Limb (tissue), 2 donors: ENCODE measurements around the gene ZNF446.
"Not testable (repeated sequence)": the region's sequence is repeated elsewhere in the genome, so short reads cannot be mapped to it uniquely, and the experiment has no call there.

Experiments used
- DNase-seq, 2 donors: peaks; one replicate each; pipeline ENCODE4 v3.0.0-alpha.2; 2016; ENCODE audit errors: extremely low spot score in 2 of 2

Gene ZNF446

GRCh38 chr19:58499021-58499927 lies 23.1 kb downstream of the ZNF446 start:
- DNase-seq, result peak; percentile 95 to 97

GRCh38 chr19:58500242-58500641 lies 24.1 kb downstream of the ZNF446 start:
- DNase-seq, result no peak

- DNase-seq, result not testable (repeated sequence)
These were observed 31.6 kb downstream of the ZNF446 start for GRCh38 chr19:58507602-58508223.

DNA sequence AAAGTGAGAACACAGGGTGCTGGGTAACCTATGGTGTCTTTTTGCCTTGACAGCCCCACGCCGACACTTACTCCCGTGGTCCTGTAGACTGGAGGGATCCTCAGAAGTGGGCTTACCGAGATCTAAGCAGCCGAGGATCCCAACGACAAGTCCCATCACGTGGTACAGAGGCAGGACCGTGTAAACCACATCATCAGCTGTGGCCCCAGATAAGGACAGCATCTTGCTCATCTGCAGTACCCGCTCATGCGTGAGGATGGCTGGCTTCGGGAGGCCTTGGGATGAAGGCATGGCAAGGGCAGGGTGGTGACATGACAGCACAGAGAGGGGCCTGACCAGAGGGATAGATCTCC lies 33.6 kb downstream of the ZNF446 start:
- DNase-seq, result no peak

DNA sequence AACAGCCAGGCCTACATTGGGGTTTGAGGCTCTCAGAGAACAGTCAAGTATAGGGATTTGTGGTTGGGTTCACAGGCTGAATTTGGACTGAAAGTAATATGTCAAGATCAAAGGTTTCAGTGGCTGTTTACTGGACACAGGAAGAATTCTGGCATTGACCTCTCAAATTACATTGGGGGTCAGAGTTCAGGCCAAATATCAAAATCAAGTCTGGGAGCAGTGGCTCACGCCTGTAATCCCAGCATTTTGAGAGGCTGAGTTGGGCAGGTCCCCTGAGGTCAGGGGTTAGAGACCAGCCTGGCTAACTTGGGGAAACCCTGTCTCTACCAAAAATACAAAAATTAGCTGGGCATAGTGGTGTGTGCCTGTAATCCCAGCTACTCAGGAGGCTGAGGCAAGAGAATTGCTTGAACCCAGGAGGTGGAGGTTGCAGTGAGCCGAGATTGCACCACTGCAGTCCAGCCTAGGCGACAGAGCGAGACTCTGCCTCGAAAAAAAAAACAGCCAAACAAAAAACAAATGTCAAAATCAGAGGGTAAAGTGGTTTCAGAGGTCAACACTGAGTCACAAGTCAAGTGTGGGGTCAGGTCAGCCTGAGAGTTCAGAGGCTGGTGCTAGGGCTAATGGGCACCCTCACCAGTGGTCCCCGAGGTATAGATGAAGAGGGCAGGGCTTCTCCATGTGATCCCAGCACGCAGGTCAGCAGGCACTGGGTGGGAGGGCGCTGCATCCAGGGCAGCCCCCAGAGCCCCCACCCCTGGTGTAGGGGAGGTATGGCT lies 34.1 kb downstream of the ZNF446 start:
- DNase-seq, result no peak

- no peak for DNase-seq
These were observed 35.4 kb downstream of the ZNF446 start, which contains the start of gene SLC27A5 for GRCh38 chr19:58511353-58512208. Gene SLC27A5, minus strand, starts transcription at chr19:58511992. Its CDS starts 37 bp downstream, at chr19:58511955.

DNA sequence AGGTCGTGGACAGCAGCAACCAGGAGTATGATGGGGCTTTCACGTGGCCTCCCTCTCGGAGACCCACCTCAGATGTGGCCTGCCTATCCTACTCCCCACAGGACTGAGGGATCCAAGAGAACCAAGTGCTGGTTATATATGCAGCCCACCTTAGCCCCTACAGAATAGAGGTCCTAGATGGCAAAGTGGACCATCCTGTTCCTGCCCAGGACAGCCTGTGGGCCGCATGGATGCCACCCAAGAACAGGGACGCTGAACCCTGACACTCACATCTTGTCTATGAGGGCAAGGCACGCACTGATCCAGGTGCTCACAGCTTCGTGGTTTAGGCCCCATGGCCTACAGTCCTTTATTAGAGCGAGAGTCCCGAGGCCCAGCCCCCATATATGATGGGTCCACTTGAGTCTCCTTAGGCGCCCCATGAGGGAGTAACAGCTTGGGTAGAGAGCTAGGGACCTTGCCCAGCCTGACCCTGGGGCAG lies 37.1 kb downstream of the ZNF446 start:
- no peak for DNase-seq

DNA sequence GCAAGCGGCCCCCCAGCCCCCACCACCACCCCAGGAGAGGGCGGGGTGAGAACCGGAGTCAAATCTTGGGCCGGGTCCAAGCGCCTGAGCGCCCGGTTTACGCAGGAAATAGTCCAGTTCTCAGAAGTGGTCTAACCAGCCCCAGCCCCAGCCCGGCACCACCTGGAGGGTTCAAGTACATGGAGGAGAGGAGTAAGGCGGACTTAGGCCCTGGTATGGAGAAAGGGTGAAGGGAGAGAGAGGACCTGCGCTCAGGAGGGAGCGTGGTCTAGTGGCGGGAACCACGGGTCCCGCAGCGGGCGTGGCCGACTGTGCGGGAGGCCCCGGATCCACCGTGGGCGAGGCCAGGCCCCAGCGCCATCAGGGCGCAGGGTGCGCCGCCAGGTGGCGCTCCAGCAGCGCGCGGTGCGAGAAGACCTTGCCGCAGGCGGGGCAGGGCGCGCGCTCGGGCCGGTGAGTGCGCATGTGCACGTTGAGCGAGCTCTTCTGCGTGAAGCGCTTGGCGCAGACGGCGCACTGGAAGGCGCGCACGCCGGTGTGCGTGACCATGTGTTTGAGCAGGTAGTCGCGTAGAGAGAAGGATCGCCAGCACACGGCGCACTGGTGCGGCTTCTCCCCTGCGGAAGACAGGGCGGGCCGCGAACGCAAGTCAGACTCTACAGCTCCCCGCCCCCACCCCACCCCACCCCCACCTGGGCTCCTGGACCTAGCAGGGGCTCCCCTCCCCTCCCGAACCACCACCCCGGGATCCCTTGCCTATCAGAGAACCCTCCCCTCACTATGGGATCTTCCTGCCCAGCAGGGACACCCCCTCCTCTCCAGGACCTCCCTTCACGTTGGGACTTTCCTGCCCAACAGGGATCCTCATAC lies 37.8 kb downstream of the ZNF446 start:
- peak; percentile 89 to 93 for DNase-seq

DNA sequence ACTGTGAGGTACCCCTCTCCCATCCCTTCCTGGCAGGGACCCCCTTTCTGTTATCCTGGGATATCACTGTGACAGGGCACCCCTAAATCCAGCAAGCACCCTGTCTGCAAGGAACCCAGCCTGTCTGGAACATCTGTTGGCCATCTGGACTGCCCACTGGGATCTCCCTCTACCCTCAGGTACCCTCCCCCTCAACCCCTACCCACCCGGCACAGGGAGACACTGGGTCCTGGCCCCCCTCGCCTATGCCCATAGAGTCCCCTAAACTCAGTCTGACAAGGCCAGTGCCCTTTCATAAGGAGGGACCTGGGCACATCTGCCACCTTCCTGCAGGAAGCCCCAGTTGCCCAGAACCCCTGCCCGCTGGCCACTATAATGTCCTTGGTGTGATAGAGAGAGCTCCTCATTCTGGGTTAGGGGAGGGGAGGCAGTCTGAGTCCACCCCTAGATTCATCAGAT lies 38.4 kb downstream of the ZNF446 start:
- DNase-seq, result no peak

DNA sequence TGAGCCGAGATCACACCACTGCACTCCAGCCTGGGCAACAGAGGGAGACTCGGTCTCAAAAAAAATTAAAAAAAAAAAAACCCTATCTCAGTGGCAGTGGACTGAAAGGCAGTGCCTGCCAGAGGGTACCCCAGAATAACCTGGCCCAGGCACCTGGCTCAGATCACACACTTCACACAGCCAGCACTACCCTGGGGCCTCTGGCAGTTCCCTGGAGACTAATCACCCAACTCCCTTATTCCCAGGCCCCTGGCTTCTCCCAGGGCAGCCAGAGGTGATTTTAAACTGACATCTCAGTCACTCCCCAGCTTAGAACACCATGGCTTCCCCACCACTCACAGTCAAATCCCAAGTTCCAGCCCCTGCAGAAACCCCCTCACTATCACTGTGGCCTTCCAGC lies 39.1 kb downstream of the ZNF446 start:
- no peak for DNase-seq

DNA sequence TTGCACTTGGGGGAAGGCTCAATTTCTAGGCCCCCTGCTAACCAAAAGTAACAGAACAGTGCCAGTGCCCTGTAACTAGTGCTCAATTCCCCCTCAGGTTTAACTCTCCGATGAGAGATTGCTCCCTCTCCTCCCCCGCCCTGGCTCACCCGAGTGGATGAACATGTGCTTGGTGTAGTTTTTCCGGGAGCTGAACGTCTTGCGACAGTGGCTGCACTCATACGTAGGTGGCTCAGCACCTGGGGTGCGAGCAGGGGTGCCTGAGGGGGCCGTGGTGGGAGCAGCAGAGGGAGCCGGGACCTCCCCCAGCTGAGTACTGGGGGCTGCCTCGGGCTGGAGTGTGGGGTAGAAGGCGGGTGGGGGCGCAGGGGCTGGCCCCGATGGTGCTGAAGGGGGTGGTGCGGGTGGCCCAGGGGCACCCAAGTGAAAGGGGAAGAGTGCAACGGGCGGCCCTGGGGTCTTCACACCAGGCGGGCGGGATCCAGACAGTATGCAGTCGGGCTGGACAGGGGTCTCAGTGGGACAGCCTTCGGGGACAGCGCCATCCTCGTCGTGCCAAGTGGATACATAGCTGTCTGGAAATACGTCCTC lies 40.2 kb downstream of the ZNF446 start:
- DNase-seq, result no peak

DNA sequence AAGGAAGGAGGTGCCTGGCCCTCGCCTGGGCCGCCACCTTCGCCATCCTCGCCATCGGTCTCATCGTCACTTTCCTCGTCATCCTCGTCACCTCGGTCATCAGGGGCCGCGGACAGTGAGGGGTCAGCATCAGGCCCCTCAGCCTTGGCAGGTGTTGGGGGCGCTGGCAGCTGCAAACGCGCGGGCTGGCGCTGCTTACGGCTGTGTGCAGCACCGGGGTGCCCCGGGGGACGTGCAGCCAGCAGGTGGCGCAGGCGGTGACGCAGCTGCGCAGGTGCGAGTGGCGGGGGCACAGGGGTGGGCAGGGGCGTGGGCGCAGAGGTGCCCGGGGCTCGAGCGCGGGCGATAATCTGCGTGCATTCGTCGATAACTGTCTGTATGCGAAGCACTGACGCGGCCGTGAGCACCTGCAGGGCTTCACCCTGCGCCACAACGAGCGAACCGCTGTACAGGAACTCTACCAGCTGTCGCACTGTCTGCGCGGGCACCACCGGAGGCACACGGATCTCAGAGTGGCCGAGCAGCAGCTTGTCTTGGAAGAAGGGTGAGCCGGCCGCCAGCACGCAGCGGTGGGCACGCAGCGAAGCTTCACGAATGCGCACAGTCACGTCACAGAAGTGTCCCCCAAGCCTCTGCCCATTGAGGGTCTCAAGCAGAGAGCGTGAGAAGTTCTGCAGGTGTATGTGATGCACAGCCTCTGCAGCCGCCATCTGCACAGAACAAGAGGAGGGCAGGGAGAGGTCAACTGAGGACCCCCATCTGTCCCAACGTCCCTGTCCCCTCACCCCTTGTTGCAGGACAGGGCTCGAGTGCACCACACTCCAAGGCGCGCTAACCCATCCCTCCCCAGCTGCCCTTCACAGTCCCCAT lies 41.0 kb downstream of the ZNF446 start:
- DNase-seq, result no peak

- DNase-seq, result no peak
These were observed 42.3 kb downstream of the ZNF446 start for GRCh38 chr19:58518256-58519086.

GRCh38 chr19:58519087-58519354 lies 42.9 kb downstream of the ZNF446 start:
- DNase-seq, result peak; percentile 81

GRCh38 chr19:58519355-58520256 lies 43.5 kb downstream of the ZNF446 start, which contains the start of gene ZBTB45:
Gene ZBTB45, minus strand, starts transcription at chr19:58519810. Its CDS starts 2,137 bp downstream, at chr19:58517673.
- DNase-seq, result peak; percentile 94 to 96

GRCh38 chr19:58520257-58520599 lies 44.1 kb downstream of the ZNF446 start:
- no peak for DNase-seq

DNA sequence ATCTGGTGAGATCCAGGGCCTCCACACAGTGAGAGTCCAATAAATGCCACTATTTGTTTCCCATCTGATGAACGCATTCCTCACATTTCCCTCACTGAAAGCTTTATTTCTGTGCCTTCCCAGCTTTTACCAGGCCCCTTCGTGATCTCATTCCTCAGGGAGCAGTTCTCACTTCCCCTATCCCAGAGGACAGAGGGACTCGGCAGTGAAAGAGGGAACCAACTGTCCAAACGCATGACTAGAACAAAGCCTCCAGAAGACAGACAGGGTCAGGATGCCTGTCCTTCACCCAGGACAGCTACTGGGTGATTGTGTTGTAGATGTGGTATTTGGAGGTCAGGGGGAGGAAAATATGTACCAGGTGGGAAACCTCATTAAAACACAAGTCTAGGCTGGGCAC lies 45.5 kb downstream of the ZNF446 start:
- no peak for DNase-seq
